ENCODE measurements around the gene IL4R. TPM values are rescaled to one million over a fixed set of nuclear protein-coding genes. Genes with fewer than 3 reads are reported as not detected.
A peak's percentile ranks its signal among the peaks of the same experiment; 100 is the strongest.

The IL4R gene
- total RNA-seq, 1 experiment from 2014 or later: 28.6 TPM

DNA sequence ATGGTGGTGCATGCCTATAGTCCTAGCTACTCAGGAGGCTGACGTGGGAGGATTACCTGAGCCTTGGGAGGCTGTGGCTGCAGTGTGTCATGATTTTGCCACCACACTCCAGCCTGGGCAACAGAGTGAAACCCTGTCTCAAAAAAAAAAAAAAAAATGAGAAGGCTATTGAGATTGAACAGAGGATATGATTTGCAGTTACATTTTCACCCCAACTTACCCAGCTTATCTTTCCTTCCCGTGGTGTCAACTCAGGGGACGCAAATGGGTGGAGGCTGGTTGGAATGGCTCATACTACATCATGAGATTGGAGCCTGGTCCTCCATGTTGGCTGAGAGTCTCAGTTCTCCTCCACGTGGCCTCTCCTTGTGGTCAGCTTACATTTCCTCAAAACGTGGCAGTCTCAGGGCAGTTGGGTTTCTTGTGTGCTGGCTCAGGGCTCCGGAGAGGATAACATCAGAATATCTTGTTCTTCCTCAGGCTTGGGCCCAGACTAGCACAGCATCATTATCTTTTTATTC lies 28.0 kb upstream of the IL4R start:
- no peaks in the 10 kb centered on the region; the same call in 1 of the 2 replicates for H3K27me3 Mint-ChIP-seq (ENCODE audit: low read depth)
- Histone ChIP-seq H2BK15ac (ENCODE audit: low read depth, low read length) (no peak overlapping the region), H2BK12ac (ENCODE audit: insufficient read length, low read depth, low read length) (no peak overlapping the region), H3K27me3 (ENCODE audit: insufficient read depth, low read length) (no peaks in the 10 kb centered on the region), H3K56ac (ENCODE audit: insufficient read length, low read depth, low read length) (no peak overlapping the region), H2BK120ac (ENCODE audit: low read depth, low read length, poor library complexity, severe bottlenecking) (no peak overlapping the region), H3K9me3 (ENCODE audit: control insufficient read depth, low read depth, low read length) (no peaks in the 10 kb centered on the region), H2BK20ac (ENCODE audit: low read depth, low read length, poor library complexity, severe bottlenecking) (no peak overlapping the region), H2AFZ (ENCODE audit: low read length) (no peak overlapping the region), H3K79me1 (ENCODE audit: insufficient read depth, low read depth, low read length, poor library complexity, severe bottlenecking) (no peaks in the 10 kb centered on the region), H3K27ac (ENCODE audit: insufficient read length, low read depth, low read length) (no peak overlapping the region), H3K9ac (ENCODE audit: extremely low read depth, insufficient read length, low read length) (no peak overlapping the region), H4K91ac (ENCODE audit: insufficient read length, low read depth, low read length) (no peak overlapping the region), H4K5ac (ENCODE audit: insufficient read length, low read depth, low read length) (no peak overlapping the region), H2BK5ac (ENCODE audit: insufficient read length, low read length) (no peak overlapping the region), H3K18ac (ENCODE audit: insufficient read length, low read depth, low read length) (no peak overlapping the region), H3K4me1 (ENCODE audit: insufficient read depth, low read length) (no peaks in the 10 kb centered on the region), H3K79me2 (ENCODE audit: insufficient read depth, low read length) (no peaks in the 10 kb centered on the region), H3T11ph (ENCODE audit: low read length) (no peak overlapping the region), H4K8ac (replicated peaks; ENCODE audit: insufficient read length, low read depth, low read length) (no peak overlapping the region), H3K4ac (ENCODE audit: low read depth, low read length) (no peak overlapping the region), H2AK5ac (ENCODE audit: insufficient read length, low read length) (no peak overlapping the region), H3K14ac (ENCODE audit: insufficient read depth, low read length) (no peak overlapping the region), H3K23ac (ENCODE audit: insufficient read length, low read depth, low read length) (no peak overlapping the region), H3K4me2 (ENCODE audit: insufficient read depth, insufficient read length, low read length) (no peak overlapping the region), H4K20me1 (ENCODE audit: control insufficient read depth, insufficient read depth, insufficient read length) (no peaks in the 10 kb centered on the region), H3K23me2 (ENCODE audit: insufficient read length, low read depth, low read length, poor library complexity, severe bottlenecking) (no peaks in the 10 kb centered on the region)
- no CpG with 5 or more reads among the region's 6 CpGs for whole genome bisulfite sequencing (ENCODE audit: extremely low coverage, insufficient read length, low lambda C conversion rate)
- H3K36me3 Mint-ChIP-seq (ENCODE audit: insufficient read depth in 1 of 3, low read depth in 3 of 3): no peaks in the 10 kb centered on the region
- H3K4me1 Mint-ChIP-seq: peaks cover 7 to 8% of the 10 kb centered on the region in 2 experiments
- H3K27ac Mint-ChIP-seq: peak overlapping the region in 1 of 3 experiments; percentile 43; a peak in 1 of 7 replicates
- DNase-seq: no peak
- TF ChIP-seq, protein P1, sequence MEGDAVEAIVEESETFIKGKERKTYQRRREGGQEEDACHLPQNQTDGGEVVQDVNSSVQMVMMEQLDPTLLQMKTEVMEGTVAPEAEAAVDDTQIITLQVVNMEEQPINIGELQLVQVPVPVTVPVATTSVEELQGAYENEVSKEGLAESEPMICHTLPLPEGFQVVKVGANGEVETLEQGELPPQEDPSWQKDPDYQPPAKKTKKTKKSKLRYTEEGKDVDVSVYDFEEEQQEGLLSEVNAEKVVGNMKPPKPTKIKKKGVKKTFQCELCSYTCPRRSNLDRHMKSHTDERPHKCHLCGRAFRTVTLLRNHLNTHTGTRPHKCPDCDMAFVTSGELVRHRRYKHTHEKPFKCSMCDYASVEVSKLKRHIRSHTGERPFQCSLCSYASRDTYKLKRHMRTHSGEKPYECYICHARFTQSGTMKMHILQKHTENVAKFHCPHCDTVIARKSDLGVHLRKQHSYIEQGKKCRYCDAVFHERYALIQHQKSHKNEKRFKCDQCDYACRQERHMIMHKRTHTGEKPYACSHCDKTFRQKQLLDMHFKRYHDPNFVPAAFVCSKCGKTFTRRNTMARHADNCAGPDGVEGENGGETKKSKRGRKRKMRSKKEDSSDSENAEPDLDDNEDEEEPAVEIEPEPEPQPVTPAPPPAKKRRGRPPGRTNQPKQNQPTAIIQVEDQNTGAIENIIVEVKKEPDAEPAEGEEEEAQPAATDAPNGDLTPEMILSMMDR (conservative IDR thresholded peaks at IDR 0.05): no peak
- H3K4me3 Mint-ChIP-seq: no peak overlapping the region
- H3K9me3 Mint-ChIP-seq: no peaks in the 10 kb centered on the region
